Dermis blood vessel endothelial cell (primary cell): Measurements from ENCODE around the gene LMNA. TPM values are rescaled to one million over a fixed set of nuclear protein-coding genes. Genes with fewer than 3 reads are reported as not detected.

Source experiments
- DNase-seq: peaks from one replicate; pipeline ENCODE4 v3.0.0; 2010
- total RNA-seq: library from RNA; depleted of rRNA; stranded (reverse); fragments of >200 nt; gene quantifications from 2 replicates; pipeline ENCODE4 v1.2.3, GENCODE V29; 2014

The LMNA gene
- total RNA-seq, 1 donor from 2014 or later = 502 TPM

GRCh38 chr1:156082309-156083091, 32.0 kb upstream of the LMNA start, which contains the start of gene MEX3A:
Gene MEX3A, minus strand, starts transcription at chr1:156082465. Its CDS starts 467 bp downstream, at chr1:156081998.
- DNase-seq = peak; percentile 82

GRCh38 chr1:156083800-156084790, 30.4 kb upstream of the LMNA start:
- DNase-seq = no peak

GRCh38 chr1:156086256-156086662, 28.3 kb upstream of the LMNA start:
- peak; percentile 89 for DNase-seq

GRCh38 chr1:156089704-156090103, 24.8 kb upstream of the LMNA start:
- DNase-seq = no peak

- no peak for DNase-seq
Observed at GRCh38 chr1:156090138-156090839, 24.2 kb upstream of the LMNA start.

GRCh38 chr1:156090840-156091188, 23.7 kb upstream of the LMNA start:
- DNase-seq = peak; percentile 92

GRCh38 chr1:156091610-156092009, 22.9 kb upstream of the LMNA start:
- no peak for DNase-seq

GRCh38 chr1:156095906-156096508, 18.5 kb upstream of the LMNA start:
- DNase-seq = no peak

GRCh38 chr1:156096640-156097391, 17.7 kb upstream of the LMNA start:
- peak; percentile 98 for DNase-seq

- DNase-seq = no peak
Observed at GRCh38 chr1:156097499-156098178, 16.9 kb upstream of the LMNA start.

GRCh38 chr1:156098784-156099183, 15.7 kb upstream of the LMNA start:
- no peak for DNase-seq

GRCh38 chr1:156099282-156099681, 15.2 kb upstream of the LMNA start:
- DNase-seq = no peak

GRCh38 chr1:156100205-156100995, 14.1 kb upstream of the LMNA start:
- DNase-seq = no peak

GRCh38 chr1:156101880-156102279, 12.6 kb upstream of the LMNA start:
- DNase-seq = peak; percentile 62

GRCh38 chr1:156102633-156103511, 11.6 kb upstream of the LMNA start:
- peak; percentile 93 for DNase-seq

- peak; percentile 76 for DNase-seq
Observed at GRCh38 chr1:156103521-156103947, 11.0 kb upstream of the LMNA start.

GRCh38 chr1:156104065-156104810, 10.3 kb upstream of the LMNA start:
- DNase-seq = peak; percentile 95
